BLaER1 (cell line): Measurements from ENCODE around the gene PANK4.
"Not testable (repeated sequence)": the region's sequence is repeated elsewhere in the genome, so short reads cannot be mapped to it uniquely, and the experiment has no call there.

ENCODE experiments used
- H3K27ac ChIP-seq: shearing (Covaris generic); formaldehyde crosslinking; 2 replicates; pipeline ENCODE4 v1.8.1; 2022
- H3K27me3 ChIP-seq: shearing (Covaris generic); formaldehyde crosslinking; 2 replicates; pipeline ENCODE4 v1.8.1; 2022
- H3K36me3 ChIP-seq: shearing (Covaris generic); formaldehyde crosslinking; 2 replicates; pipeline ENCODE4 v1.8.1; 2022
- H3K4me1 ChIP-seq: shearing (Covaris generic); formaldehyde crosslinking; 2 replicates; pipeline ENCODE4 v1.8.1; 2022
- H3K4me2 ChIP-seq: shearing (Covaris generic); formaldehyde crosslinking; 2 replicates; pipeline ENCODE4 v1.8.1; 2022
- H3K4me3 ChIP-seq: shearing (Covaris generic); formaldehyde crosslinking; 2 replicates; pipeline ENCODE4 v1.8.1; 2022
- H3K9ac ChIP-seq: shearing (Covaris generic); formaldehyde crosslinking; 2 replicates; pipeline ENCODE4 v1.8.1; 2022
- H3K9me3 ChIP-seq: shearing (Covaris generic); formaldehyde crosslinking; 2 replicates; pipeline ENCODE4 v1.8.1; 2022
- H4K20me1 ChIP-seq: shearing (Covaris generic); formaldehyde crosslinking; 2 replicates; pipeline ENCODE4 v1.8.1; 2022
- Cebpa-rat ChIP-seq: shearing (Covaris generic); IDR thresholded peaks from 2 replicates; pipeline ENCODE4 v1.8.1; 2022

The PANK4 gene

GRCh38 chr1:2525920-2526823 lies at the start of gene PANK4:
PANK4 (minus strand) TSS chr1:2526596; CDS start chr1:2526587, 9 bp downstream.
- Histone ChIP-seq H3K9me3 (no peaks in the 10 kb centered on the region), H3K9ac (peak within 1 kb of the TSS; percentile 91), H3K4me2 (peak within 1 kb of the TSS; percentile 100), H3K4me1 (peaks cover 80% of the 10 kb centered on the region), H3K4me3 (peak within 1 kb of the TSS; percentile 97), H4K20me1 (peaks cover 87% of the 10 kb centered on the region), H3K27ac (peak within 1 kb of the TSS; percentile 87), H3K27me3 (peaks cover 46% of the 10 kb centered on the region), H3K36me3 (peaks cover 12% of the 10 kb centered on the region)
- TF ChIP-seq Cebpa-rat: no peak

- H3K4me1 ChIP-seq: peaks cover 62% of the 10 kb centered on the region
- H3K27ac ChIP-seq: no peak overlapping the region
- no peaks in the 10 kb centered on the region for H3K27me3 ChIP-seq
- no peak overlapping the region for H3K9ac ChIP-seq
- no peak for TF ChIP-seq Cebpa-rat
- H3K36me3 ChIP-seq: no peaks in the 10 kb centered on the region
- no peak overlapping the region for H3K4me2 ChIP-seq
- H3K4me3 ChIP-seq: no peak overlapping the region
- H4K20me1 ChIP-seq: no peaks in the 10 kb centered on the region
- peaks cover 14% of the 10 kb centered on the region for H3K9me3 ChIP-seq
Measured at GRCh38 chr1:2574350-2574749, 48.0 kb upstream of the PANK4 start.

- Histone ChIP-seq H3K4me3 (no peak overlapping the region), H3K9me3 (peaks cover 14% of the 10 kb centered on the region), H4K20me1 (no peaks in the 10 kb centered on the region), H3K27me3 (no peaks in the 10 kb centered on the region), H3K9ac (no peak overlapping the region), H3K36me3 (no peaks in the 10 kb centered on the region), H3K4me1 (peaks cover 62% of the 10 kb centered on the region), H3K27ac (no peak overlapping the region), H3K4me2 (no peak overlapping the region)
- TF ChIP-seq Cebpa-rat: no peak
Measured at GRCh38 chr1:2573250-2573920, 47.0 kb upstream of the PANK4 start.

- Histone ChIP-seq H3K4me1 (peaks cover 48% of the 10 kb centered on the region), H3K27me3 (no peaks in the 10 kb centered on the region), H3K9ac (no peak overlapping the region), H4K20me1 (no peaks in the 10 kb centered on the region), H3K36me3 (no peaks in the 10 kb centered on the region), H3K27ac (no peak overlapping the region), H3K4me3 (no peak overlapping the region), H3K4me2 (no peak overlapping the region), H3K9me3 (peaks cover 14% of the 10 kb centered on the region)
- no peak for TF ChIP-seq Cebpa-rat
Measured at GRCh38 chr1:2571348-2571747, 45.0 kb upstream of the PANK4 start.

- Histone ChIP-seq H4K20me1 (no peaks in the 10 kb centered on the region), H3K36me3 (no peaks in the 10 kb centered on the region), H3K9ac (peak overlapping the region; percentile 24; the same call in 1 of the 2 replicates), H3K27ac (peak overlapping the region; percentile 59), H3K9me3 (peaks cover 14% of the 10 kb centered on the region), H3K4me1 (peaks cover 48% of the 10 kb centered on the region), H3K4me2 (peak overlapping the region; percentile 79), H3K27me3 (no peaks in the 10 kb centered on the region), H3K4me3 (no peak overlapping the region)
- TF ChIP-seq Cebpa-rat: no peak
Measured at GRCh38 chr1:2570332-2570731, 43.9 kb upstream of the PANK4 start.

- not testable (repeated sequence) for H3K27me3 ChIP-seq, H3K4me3 ChIP-seq, H3K36me3 ChIP-seq, H4K20me1 ChIP-seq
- peak overlapping the region; percentile 79 for H3K4me2 ChIP-seq
- peaks cover 14% of the 10 kb centered on the region for H3K9me3 ChIP-seq
- peaks cover 52% of the 10 kb centered on the region for H3K4me1 ChIP-seq
- H3K9ac ChIP-seq: peak overlapping the region; percentile 24; the same call in 1 of the 2 replicates
- peak overlapping the region; percentile 59 for H3K27ac ChIP-seq
Measured at GRCh38 chr1:2569703-2570102, 43.3 kb upstream of the PANK4 start.

GRCh38 chr1:2569060-2569459 lies 42.7 kb upstream of the PANK4 start:
- peaks cover 58% of the 10 kb centered on the region for H3K4me1 ChIP-seq
- peaks cover 13% of the 10 kb centered on the region for H3K9me3 ChIP-seq
- H3K27ac ChIP-seq: no peak overlapping the region
- no peaks in the 10 kb centered on the region for H4K20me1 ChIP-seq
- H3K9ac ChIP-seq: no peak overlapping the region
- H3K27me3 ChIP-seq: no peaks in the 10 kb centered on the region
- no peaks in the 10 kb centered on the region for H3K36me3 ChIP-seq
- peak overlapping the region; percentile 79 for H3K4me2 ChIP-seq
- no peak for TF ChIP-seq Cebpa-rat
- H3K4me3 ChIP-seq: no peak overlapping the region

GRCh38 chr1:2568187-2568816 lies 41.9 kb upstream of the PANK4 start:
- H3K4me1 ChIP-seq: peaks cover 66% of the 10 kb centered on the region
- H3K27ac ChIP-seq: not testable (repeated sequence)

GRCh38 chr1:2567083-2567679 lies 40.8 kb upstream of the PANK4 start:
- H3K4me1 ChIP-seq: peaks cover 77% of the 10 kb centered on the region
- H3K9ac ChIP-seq: no peak overlapping the region
- no peaks in the 10 kb centered on the region for H3K27me3 ChIP-seq
- no peaks in the 10 kb centered on the region for H3K9me3 ChIP-seq
- no peak overlapping the region for H3K4me2 ChIP-seq
- no peaks in the 10 kb centered on the region for H3K36me3 ChIP-seq
- H3K4me3 ChIP-seq: no peak overlapping the region
- H4K20me1 ChIP-seq: no peaks in the 10 kb centered on the region
- no peak for TF ChIP-seq Cebpa-rat
- H3K27ac ChIP-seq: no peak overlapping the region

More at GRCh38 chr1:2568187-2568816, 41.9 kb upstream of the PANK4 start:
- peak overlapping the region; percentile 79 for H3K4me2 ChIP-seq
- H3K9ac ChIP-seq, H3K9me3 ChIP-seq, H4K20me1 ChIP-seq, H3K27me3 ChIP-seq, H3K36me3 ChIP-seq, H3K4me3 ChIP-seq: not testable (repeated sequence)
